GM19467 (cell line): Measurements from ENCODE around the gene RAPGEF3.

Experiments used
- ATAC-seq: cut with Tn5 transposase; IDR thresholded peaks from one replicate; pipeline ENCODE4 v1.9.1; 2021; ENCODE audit warnings: mild to moderate bottlenecking, moderate library complexity; ENCODE audit not compliant: unreplicated experiment

The RAPGEF3 gene

DNA sequence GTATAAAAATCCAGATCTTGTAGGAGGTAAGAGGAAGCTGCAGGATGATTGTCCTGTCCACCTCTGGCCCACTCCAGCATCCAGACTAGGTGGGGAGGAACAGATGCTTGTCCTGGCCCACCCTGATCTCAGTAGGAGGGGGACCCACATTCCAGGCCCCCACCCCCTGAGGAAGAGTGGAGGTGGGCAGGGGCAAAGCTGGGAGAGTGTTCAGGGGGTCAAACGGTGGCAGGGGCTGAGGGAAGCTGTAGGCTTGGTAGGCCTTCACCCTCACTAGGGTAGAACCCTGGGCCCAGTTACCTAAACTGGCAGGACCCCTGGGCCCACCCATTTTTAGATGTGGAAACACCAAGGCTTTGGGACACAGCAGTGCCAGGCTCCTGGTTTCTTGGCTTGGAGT, 18.5 kb upstream of the RAPGEF3 start:
- no peak for ATAC-seq

DNA sequence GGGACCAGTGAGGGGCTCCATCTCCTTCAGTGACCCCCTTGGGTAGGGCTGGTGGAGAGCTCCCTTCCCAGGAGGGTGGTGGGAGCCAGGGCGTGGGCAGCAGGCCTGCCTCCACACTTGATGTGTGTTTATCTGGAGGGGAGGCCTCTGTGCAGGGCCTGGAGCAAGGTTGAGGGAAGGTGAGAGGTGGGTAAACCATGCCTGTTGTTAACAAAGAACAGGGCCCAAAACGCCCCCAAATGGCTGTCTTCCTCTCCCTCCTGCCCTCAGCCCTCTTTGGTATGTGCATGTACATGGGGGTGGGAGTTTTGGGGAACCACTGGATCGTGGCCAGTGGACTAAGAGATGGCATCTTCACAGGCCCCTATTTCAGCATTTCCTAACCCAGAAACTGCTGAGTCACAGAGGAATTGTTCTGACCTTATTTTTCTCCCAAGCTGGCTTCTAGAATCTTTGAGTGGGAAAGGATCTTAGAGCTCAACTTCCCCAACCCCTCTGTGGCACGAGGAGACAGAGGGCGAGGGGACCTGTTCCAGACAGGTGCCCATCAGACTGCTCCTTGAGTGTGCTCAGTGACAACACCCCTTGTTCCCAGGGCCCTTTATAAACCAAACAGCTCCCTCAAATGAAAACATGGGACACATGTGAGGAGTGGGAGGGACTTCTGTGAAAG, 17.9 kb upstream of the RAPGEF3 start:
- ATAC-seq, result no peak

DNA sequence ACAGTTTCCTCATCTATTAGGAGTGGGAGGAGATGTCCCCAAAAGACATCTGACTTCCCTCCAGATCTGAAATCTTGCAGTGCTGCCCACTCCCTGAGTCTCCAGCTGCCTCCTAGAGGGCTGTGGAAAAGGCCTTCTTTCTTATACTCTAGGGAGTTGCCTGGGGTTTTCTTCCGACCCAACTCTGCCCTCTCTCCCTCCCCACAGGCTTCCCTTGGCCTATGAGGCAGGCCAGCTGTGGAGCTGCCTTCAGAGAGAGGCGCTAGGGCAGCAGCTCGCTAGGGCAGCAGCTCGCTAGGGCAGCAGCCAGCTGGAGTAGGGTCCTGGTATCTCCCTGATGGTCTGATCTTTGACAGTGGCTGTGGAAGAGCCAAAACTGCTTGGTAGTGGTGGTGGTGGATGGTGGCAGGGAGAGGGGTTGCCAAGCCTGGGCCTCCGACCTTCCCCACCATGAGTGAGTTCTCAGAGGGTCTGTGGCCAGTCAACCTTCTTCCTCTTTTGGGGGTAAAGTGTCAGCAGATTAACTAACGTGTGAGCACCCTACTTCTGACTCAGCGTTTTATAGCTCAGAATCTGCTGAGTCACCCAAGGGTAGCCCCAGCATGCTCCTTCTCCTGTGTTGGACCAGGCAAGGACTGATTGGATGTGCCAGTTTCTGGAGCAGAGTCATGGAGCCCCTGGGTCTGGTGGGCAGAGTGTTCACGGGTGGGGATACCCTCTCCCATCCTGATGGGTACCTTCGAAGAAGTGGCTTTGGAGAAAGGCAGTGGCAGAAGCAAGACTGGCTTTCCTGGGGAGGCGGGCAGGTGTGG, 16.6 kb upstream of the RAPGEF3 start:
- ATAC-seq, result no peak

GRCh38 chr12:47774663-47775062, 16.0 kb upstream of the RAPGEF3 start:
- ATAC-seq, result no peak

DNA sequence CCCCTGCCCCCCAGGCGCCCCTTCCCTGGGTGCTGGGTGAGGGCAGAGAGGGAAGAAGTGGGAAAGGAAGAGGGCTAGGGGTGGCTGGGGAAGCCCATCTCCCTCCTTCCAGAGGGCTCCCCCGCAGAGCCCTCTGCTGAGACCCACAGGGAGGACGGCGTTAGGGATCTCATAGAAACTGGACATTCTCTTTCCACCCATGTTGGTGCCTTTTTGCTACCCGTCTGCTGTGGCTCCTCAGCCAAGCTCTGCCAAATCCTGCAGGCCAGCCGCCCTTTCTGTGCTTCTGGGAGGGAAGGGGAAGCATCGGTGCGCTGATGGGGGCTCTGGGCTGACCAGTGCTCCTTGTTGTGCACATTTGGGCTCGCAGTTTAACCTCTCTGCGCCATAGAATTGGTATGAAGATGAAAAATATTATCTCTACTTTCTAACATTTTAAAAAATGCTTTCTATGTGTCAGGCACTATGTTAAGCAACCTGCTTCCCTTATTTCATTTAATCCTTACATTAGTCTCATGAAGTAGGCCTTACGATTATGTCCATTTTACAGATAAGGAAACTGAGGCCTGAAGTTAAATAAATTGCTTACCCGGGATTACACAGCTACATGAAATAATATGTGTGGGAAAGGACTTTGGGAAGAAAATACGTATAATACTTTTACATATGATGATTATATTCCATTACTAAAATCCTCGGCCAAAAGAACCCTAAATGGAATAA, 15.3 kb upstream of the RAPGEF3 start:
- ATAC-seq, result no peak

DNA sequence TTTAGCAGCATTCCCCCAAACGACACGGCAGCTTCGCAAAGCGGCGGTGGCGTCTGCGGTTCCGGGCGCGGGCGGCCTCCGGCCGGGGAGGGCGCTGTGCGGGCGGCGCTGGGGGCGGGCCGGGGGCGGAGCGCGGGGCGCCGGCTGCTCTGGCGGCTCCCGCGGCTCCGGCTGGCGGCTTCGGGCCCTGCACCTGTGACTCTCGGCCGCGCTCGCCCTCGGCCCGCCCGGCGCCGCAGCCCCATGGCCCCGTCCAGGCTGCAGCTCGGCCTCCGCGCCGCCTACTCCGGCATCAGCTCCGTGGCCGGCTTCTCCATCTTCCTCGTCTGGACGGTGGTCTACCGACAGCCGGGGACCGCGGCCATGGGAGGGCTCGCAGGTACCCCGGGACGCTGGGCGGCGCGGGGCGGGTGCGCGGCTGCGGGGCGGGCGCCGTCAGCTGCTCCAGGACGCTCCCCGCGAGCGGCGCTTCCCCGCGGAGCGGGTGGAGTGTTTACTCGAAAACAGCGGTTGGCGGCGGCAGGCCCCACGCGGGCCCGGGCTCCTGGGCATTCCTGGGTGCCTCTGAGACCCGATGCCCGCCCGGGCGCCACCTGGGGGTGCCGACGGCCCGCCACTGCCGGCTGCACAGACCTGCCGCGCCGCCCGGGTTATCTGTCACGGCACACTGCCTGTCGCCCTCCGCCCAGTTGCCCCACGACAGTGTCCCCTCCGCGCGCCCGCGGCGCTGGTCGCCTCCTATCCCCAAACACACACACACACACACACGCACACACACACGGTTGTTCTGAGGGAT, 14.6 kb upstream of the RAPGEF3 start, which contains the start of gene SLC48A1:
SLC48A1 (plus strand) TSS at position 177 of the 796 bp plus-strand sequence; CDS start at position 244, 67 bp downstream.
- peak; percentile 82 for ATAC-seq

GRCh38 chr12:47772738-47773061, 14.0 kb upstream of the RAPGEF3 start:
- ATAC-seq, result no peak

GRCh38 chr12:47772094-47772660, 13.5 kb upstream of the RAPGEF3 start:
- ATAC-seq, result no peak

DNA sequence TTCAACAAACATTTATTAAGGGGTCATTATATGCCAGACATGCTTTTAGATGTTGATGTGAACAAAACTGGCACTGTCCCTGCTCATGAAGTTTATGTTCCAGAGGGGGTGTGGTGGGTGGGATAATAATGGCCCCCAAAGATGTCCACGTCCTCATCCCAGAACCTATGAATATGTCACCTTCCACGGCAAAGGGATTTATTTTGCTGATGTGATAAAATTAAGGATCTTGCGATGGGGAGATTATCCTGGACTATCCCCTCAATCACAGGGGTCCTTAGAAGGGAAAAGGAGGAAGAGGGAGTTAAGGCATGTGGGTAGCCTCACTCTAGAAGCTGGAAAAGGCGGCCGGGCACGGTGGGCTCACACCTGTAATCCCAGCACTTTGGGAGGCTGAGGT, 12.6 kb upstream of the RAPGEF3 start:
- ATAC-seq, result no peak

GRCh38 chr12:47770086-47770726, 11.5 kb upstream of the RAPGEF3 start:
- no peak for ATAC-seq

DNA sequence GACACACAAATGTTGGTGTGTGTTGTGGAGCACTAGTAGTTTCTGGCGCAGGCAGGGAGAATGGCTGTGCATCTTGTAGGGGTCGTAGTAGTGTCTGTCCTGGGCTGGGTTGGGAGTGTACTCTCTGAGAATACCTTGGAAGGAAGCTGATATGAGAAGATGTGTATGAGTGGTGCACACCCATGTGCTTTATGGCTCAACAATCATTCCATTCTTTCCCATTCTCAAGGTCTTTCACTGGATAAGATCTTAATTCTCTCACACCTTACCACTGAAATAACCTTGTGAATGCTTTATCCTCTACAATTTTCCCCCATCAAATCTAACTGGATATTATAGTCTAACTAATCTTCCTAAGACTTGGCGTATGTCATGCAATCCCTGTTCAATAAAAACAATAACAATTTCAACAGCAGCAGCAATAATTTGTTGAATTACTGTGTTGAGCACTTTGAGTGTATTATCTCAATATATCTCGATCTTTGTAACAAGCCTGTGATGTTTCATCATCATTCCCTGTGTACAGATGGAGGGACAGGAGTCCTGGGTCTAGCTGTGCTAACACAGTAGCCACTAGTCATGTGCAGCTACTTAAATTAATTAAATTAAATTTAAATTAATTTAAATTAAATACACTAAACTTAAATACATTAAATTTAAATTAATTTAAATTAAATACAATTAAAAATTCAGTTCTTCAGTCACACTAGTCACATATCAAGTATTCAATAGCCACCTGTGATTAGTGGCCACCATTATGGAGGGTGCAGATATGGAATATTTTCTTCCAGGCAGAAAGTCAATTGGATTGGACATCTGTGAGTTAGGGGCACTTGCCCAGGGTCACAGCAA, 10.8 kb upstream of the RAPGEF3 start:
- ATAC-seq, result no peak

- ATAC-seq, result no peak
These were observed 9.7 kb upstream of the RAPGEF3 start for GRCh38 chr12:47768323-47768811.

GRCh38 chr12:47767216-47767724, 8.6 kb upstream of the RAPGEF3 start:
- no peak for ATAC-seq

- ATAC-seq, result no peak
These were observed 8.0 kb upstream of the RAPGEF3 start for GRCh38 chr12:47766502-47767215.

- ATAC-seq, result no peak
These were observed 5.0 kb upstream of the RAPGEF3 start for GRCh38 chr12:47763481-47764346.

DNA sequence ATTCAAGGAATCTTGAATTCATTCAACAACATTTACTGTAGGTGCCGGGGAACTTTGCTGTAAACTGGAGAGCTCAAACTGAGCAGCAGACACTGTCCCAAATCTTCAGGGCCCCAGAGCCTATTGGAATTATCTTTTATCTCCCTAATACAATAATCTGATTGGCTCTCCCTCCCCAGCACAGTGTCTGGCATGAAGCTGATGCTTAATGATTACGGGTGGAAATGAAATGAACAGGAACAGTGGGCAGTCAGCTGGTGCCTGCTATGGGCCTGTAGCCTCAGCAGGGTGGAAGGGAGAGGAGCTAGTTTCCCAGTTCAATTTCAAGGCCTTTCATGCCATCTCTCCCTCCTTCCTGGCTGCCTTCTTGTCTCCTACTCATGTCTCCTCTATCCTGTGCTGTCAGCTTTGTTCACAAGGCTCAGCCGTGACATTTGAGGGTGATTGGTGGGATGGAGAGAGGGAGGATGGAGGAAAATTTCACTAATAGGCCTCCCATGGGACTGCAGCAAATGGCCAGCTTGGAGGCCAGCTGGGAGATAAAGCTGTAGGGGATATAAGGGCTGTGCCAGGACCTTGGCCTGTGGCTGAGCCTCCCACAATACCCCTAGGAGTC, 4.3 kb upstream of the RAPGEF3 start:
- ATAC-seq, result no peak

GRCh38 chr12:47758584-47758833, 171 bp downstream of the RAPGEF3 start:
- no peak for ATAC-seq
